Calu3 (cell line): ENCODE results near the gene FAM222A. TPM values are rescaled to one million over a fixed set of nuclear protein-coding genes. Genes with fewer than 3 reads are reported as not detected.

Experiments used
- BruUV-seq: library from RNA; stranded (reverse); fragments of 400-500 nt; replicated peaks from 2 replicates; lab custom pipeline; 2021; lab: Mats Ljungman, UMichigan
- CTCF ChIA-PET: fragments of 300-600 bp; sonication (Branson Sonifier 250); formaldehyde crosslinking; loops from one replicate; lab custom pipeline; 2022; ENCODE audit warnings: antibody characterized with exemption; lab: Charles Lee
- DNase-seq: peaks from one replicate; pipeline ENCODE4 v3.0.0; 2022
- H3K27ac Mint-ChIP-seq: one replicate; pipeline ENCODE4 v1.8.0; 2022; ENCODE audit warnings: mixed read lengths; ENCODE audit not compliant: unreplicated experiment
- H3K27me3 Mint-ChIP-seq: one replicate; pipeline ENCODE4 v1.8.0; 2022; ENCODE audit warnings: mixed read lengths; ENCODE audit not compliant: unreplicated experiment
- H3K36me3 Mint-ChIP-seq: one replicate; pipeline ENCODE4 v1.8.0; 2022; ENCODE audit warnings: mild to moderate bottlenecking, moderate library complexity, mixed read lengths; ENCODE audit not compliant: insufficient read depth, unreplicated experiment
- H3K4me1 Mint-ChIP-seq: one replicate; pipeline ENCODE4 v1.8.0; 2022; ENCODE audit warnings: mild to moderate bottlenecking, low read depth, mixed read lengths; ENCODE audit not compliant: unreplicated experiment
- H3K4me3 Mint-ChIP-seq: one replicate; pipeline ENCODE4 v1.8.0; 2022; ENCODE audit warnings: mild to moderate bottlenecking, low read depth, moderate library complexity, mixed read lengths; ENCODE audit not compliant: unreplicated experiment
- H3K9me3 Mint-ChIP-seq: one replicate; pipeline ENCODE4 v1.8.0; 2022; ENCODE audit warnings: low read depth, mixed read lengths; ENCODE audit not compliant: unreplicated experiment
- intact Hi-C: fragments of 100-400 bp; cut with micrococcal nuclease; formaldehyde crosslinking; loops from one replicate; pipeline ENCODE4 v1.10.0; 2022; ENCODE audit not compliant: unreplicated experiment
- total RNA-seq: library from RNA; stranded (reverse); gene quantifications from 2 replicates; pipeline ENCODE4 v1.2.3, GENCODE V29; 2022
- TF ChIP-seq, protein P1 (sequence below): fragments of 200-600 bp; IDR thresholded peaks from one replicate; pipeline ENCODE4 v1.8.0; 2022; ENCODE audit warnings: antibody characterized with exemption; ENCODE audit not compliant: unreplicated experiment

Gene FAM222A
- total RNA-seq, 1 experiment from 2014 or later, result 2.4 TPM

DNA sequence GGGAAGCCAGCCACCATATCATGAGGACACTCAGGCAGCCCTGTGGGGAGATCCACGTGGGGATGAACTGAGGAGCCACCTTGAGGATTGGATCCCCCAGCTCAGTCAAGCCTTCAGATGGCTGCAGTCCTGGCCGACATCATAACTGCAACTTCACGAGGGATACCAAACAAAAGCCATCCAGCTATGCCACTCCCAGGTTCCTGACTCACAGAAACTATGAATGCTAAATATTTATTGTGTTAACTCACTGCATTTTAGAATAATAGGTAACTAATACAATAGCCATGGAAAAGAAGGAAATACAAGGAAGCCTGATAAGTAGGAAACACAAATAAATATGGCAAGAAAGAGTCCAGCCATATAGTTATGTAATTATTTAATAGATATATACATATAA lies 42.1 kb upstream of the FAM222A start:
- H3K27ac Mint-ChIP-seq, result no peak overlapping the region
- H3K4me3 Mint-ChIP-seq, result no peak overlapping the region
- no peak for DNase-seq
- intact Hi-C loops, result no loop called here
- CTCF ChIA-PET, result no interaction called here
- H3K4me1 Mint-ChIP-seq, result no peaks in the 10 kb centered on the region
- H3K9me3 Mint-ChIP-seq, result no peaks in the 10 kb centered on the region
- peaks cover 62% of the 10 kb centered on the region for H3K27me3 Mint-ChIP-seq
- H3K36me3 Mint-ChIP-seq, result no peaks in the 10 kb centered on the region
- TF ChIP-seq, protein P1, sequence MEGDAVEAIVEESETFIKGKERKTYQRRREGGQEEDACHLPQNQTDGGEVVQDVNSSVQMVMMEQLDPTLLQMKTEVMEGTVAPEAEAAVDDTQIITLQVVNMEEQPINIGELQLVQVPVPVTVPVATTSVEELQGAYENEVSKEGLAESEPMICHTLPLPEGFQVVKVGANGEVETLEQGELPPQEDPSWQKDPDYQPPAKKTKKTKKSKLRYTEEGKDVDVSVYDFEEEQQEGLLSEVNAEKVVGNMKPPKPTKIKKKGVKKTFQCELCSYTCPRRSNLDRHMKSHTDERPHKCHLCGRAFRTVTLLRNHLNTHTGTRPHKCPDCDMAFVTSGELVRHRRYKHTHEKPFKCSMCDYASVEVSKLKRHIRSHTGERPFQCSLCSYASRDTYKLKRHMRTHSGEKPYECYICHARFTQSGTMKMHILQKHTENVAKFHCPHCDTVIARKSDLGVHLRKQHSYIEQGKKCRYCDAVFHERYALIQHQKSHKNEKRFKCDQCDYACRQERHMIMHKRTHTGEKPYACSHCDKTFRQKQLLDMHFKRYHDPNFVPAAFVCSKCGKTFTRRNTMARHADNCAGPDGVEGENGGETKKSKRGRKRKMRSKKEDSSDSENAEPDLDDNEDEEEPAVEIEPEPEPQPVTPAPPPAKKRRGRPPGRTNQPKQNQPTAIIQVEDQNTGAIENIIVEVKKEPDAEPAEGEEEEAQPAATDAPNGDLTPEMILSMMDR, result no peak
- no TSS peak for BruUV-seq

DNA sequence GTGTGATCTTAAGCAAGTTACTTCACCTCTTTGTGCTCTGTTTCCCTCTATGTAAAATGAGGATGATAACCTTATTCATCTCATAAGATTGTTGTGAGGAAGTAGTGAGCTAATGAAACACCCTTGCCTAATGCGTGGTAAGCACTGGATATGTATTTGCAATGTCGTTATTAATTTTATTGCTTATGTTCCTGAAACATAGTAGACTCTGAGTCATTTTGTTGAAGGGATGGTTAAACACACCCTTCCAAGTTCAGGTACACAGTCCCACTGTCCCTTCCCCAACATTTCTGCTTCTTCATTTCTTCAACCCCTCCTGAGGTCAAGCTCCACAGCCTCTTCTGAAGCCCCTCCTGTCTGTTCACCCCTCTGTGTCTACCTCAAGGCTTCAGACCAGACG lies 40.2 kb upstream of the FAM222A start:
- H3K4me3 Mint-ChIP-seq, result no peak overlapping the region
- no peaks in the 10 kb centered on the region for H3K36me3 Mint-ChIP-seq
- H3K27ac Mint-ChIP-seq, result no peak overlapping the region
- H3K4me1 Mint-ChIP-seq, result no peaks in the 10 kb centered on the region
- no peaks in the 10 kb centered on the region for H3K9me3 Mint-ChIP-seq
- TF ChIP-seq, protein P1, result no peak
- DNase-seq, result no peak
- CTCF ChIA-PET, result no interaction called here
- intact Hi-C loops, result no loop called here
- peaks cover 57% of the 10 kb centered on the region for H3K27me3 Mint-ChIP-seq
- BruUV-seq, result no TSS peak

DNA sequence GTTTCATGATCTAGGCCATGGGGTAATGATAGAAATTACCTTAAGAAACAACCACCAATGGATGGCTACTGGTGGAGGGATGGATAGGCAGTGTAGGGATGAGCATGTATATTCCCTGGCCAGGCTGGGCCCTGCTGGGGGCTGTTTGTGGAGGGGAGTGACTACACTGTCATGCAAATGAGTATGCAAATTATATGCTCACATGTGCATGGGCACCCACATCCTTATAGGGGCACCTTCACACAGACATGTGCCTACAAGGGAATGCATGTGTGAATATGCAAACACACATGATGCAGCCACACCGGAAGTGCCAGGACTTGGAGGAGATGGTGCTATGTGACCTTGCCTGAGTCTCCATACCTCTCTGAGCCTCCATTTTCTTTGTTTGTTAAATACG lies 39.7 kb upstream of the FAM222A start:
- intact Hi-C loops, result no loop called here
- no peaks in the 10 kb centered on the region for H3K36me3 Mint-ChIP-seq
- no peaks in the 10 kb centered on the region for H3K4me1 Mint-ChIP-seq
- BruUV-seq, result no TSS peak
- no peaks in the 10 kb centered on the region for H3K9me3 Mint-ChIP-seq
- DNase-seq, result no peak
- TF ChIP-seq, protein P1, result no peak
- H3K27ac Mint-ChIP-seq, result no peak overlapping the region
- CTCF ChIA-PET, result no interaction called here
- H3K27me3 Mint-ChIP-seq, result peaks cover 52% of the 10 kb centered on the region
- H3K4me3 Mint-ChIP-seq, result no peak overlapping the region

DNA sequence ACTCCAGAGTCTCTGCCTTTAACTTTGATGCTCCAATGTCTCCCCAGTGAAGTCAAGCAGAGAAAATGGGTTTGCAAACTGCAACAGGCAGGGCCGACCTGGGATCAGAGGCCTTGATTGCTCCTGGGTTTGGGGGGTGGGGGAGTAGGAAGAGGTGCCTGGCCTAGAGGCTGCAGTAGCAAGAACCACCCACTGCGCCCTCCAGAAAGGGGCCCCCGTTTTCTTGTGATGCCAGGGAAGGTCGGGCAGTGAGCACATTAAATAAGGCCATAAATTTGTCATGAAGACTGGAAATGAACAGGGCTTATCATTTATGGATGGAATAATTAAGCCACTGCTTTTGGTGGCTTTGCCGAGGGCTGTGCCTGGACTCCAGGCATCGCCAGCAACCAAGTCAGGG lies 38.2 kb upstream of the FAM222A start:
- intact Hi-C loops, result no loop called here
- H3K9me3 Mint-ChIP-seq, result no peaks in the 10 kb centered on the region
- no peak overlapping the region for H3K27ac Mint-ChIP-seq
- CTCF ChIA-PET, result interaction anchor here (0.7 kb wide), 1 partner anchor 81 kb away, joined by 3 read pairs; no protein-coding TSS in a partner anchor
- no peaks in the 10 kb centered on the region for H3K36me3 Mint-ChIP-seq
- H3K4me3 Mint-ChIP-seq, result no peak overlapping the region
- BruUV-seq, result no TSS peak
- TF ChIP-seq, protein P1, result no peak
- DNase-seq, result no peak
- peaks cover 37% of the 10 kb centered on the region for H3K27me3 Mint-ChIP-seq
- no peaks in the 10 kb centered on the region for H3K4me1 Mint-ChIP-seq
